ENCODE data around the gene SRRM4. TPM values are rescaled to one million over a fixed set of nuclear protein-coding genes. Genes with fewer than 3 reads are reported as not detected.

Gene SRRM4
- total and polyA plus RNA-seq, 12 donors, result 0.06 to 0.49 (median 0.29) TPM

- intact Hi-C loops (cut with DNase I), result loop anchor here in 1 of 10 donors (1.0 kb wide), 1 partner anchor 15 kb away; no protein-coding TSS in a partner anchor
- H3K27me3 ChIP-seq, result no peaks in the 10 kb centered on the region
- ATAC-seq (no peak), DNase-seq (no peak)
- H3K4me3 ChIP-seq, result no peak overlapping the region
- TF ChIP-seq CTCF (IDR thresholded peaks at IDR 0.05), result no peak
- H3K36me3 ChIP-seq, result no peaks in the 10 kb centered on the region
- 48 to 68% methylated on average over 2 of the region's 2 CpGs for WGBS, 2 donors
- H3K9me3 ChIP-seq, result no peaks in the 10 kb centered on the region
- H3K4me1 ChIP-seq, result peaks cover 0 to 48% (median 12%) of the 10 kb centered on the region in 9 donors
- peak overlapping the region in 3 of 10 donors; percentile 44 to 88 (median 86) for H3K27ac ChIP-seq
Observed at GRCh38 chr12:119159844-119160243, 178.5 kb downstream of the SRRM4 start.

GRCh38 chr12:119167902-119168301 is 186.6 kb downstream of the SRRM4 start:
- no peak overlapping the region for H3K27ac ChIP-seq
- no peak for TF ChIP-seq CTCF (IDR thresholded peaks at IDR 0.05)
- intact Hi-C loops (cut with DNase I), result no loop called here
- 71 to 75% methylated on average over 3 of the region's 3 CpGs for WGBS, 2 donors
- no peak overlapping the region for H3K4me3 ChIP-seq
- ATAC-seq, result no peak
- H3K27me3 ChIP-seq, result no peaks in the 10 kb centered on the region
- no peaks in the 10 kb centered on the region for H3K9me3 ChIP-seq
- no peaks in the 10 kb centered on the region for H3K4me1 ChIP-seq
- no peak for DNase-seq
- no peaks in the 10 kb centered on the region for H3K36me3 ChIP-seq

DNA sequence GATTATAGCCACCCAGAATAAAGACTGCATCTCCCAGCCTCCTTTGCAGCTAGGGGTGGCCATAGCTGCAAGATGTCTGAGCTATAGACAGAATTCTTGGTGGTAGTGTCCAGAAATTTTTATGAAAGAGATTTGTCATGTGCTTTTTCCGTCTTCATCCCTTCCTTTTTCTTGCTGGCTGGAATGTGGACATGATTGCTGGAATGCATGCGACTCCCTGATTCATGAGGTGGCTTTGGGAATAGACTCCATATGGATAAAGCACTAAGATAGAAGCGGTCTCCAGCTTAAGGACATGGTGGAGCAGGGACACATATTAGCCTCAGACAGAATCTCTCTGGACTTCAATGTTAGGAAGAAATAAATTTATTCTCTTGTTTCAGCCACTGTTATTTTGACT is 187.4 kb downstream of the SRRM4 start:
- Histone ChIP-seq H3K27me3 (no peaks in the 10 kb centered on the region), H3K4me3 (no peak overlapping the region), H3K4me1 (no peaks in the 10 kb centered on the region), H3K9me3 (no peaks in the 10 kb centered on the region), H3K36me3 (no peaks in the 10 kb centered on the region), H3K27ac (no peak overlapping the region)
- no peak for DNase-seq
- no peak for TF ChIP-seq CTCF (IDR thresholded peaks at IDR 0.05)
- WGBS, 2 donors, result 71 to 77% methylated on average over 3 of the region's 3 CpGs
- no peak for ATAC-seq
- intact Hi-C loops (cut with DNase I), result no loop called here

- ATAC-seq (no peak), DNase-seq (no peak)
- WGBS, 2 donors, result 65 to 74% methylated on average over 2 of the region's 2 CpGs
- no peaks in the 10 kb centered on the region for H3K36me3 ChIP-seq
- H3K9me3 ChIP-seq, result no peaks in the 10 kb centered on the region
- TF ChIP-seq CTCF (IDR thresholded peaks at IDR 0.05), result no peak
- no peak overlapping the region for H3K4me3 ChIP-seq
- intact Hi-C loops (cut with DNase I), result no loop called here
- H3K27me3 ChIP-seq, result no peaks in the 10 kb centered on the region
- H3K27ac ChIP-seq, result no peak overlapping the region
- H3K4me1 ChIP-seq, result no peaks in the 10 kb centered on the region
Observed at GRCh38 chr12:119169150-119169549, 187.8 kb downstream of the SRRM4 start.

All from heart right ventricle (tissue), 16 donors.